ENCODE results near the gene DDX49. TPM values are rescaled to one million over a fixed set of nuclear protein-coding genes. Genes with fewer than 3 reads are reported as not detected.

Gene DDX49
- total RNA-seq, 1 experiment from 2014 or later = 47.9 TPM

- TF ChIP-seq ZNF425 (CRISPR knock-in tag; conservative IDR thresholded peaks at IDR 0.05) (no peak), SMAD3 (CRISPR knock-in tag; IDR thresholded peaks at IDR 0.05; ENCODE audit: borderline replicate concordance) (no peak), FOXP4 (CRISPR knock-in tag; IDR thresholded peaks at IDR 0.05) (no peak)
Measured at GRCh38 chr19:18894254-18895037, 25.1 kb upstream of the DDX49 start (continued).

- CTCF ChIA-PET = interaction anchor here (0.6 to 3.5 kb wide), 22 partner anchors 15 to 406 kb away, joined by 3 to 35 read pairs (median 4); partner anchors contain the start of genes COPE, DDX49 and UPF1
- Mint-ChIP-seq H3K27ac (no peak overlapping the region), H3K36me3 (no peaks in the 10 kb centered on the region), H3K9me3 (no peaks in the 10 kb centered on the region), H3K4me1 (no peaks in the 10 kb centered on the region), H3K4me3 (peak overlapping the region; percentile 72), H3K27me3 (ENCODE audit: low read depth) (peaks cover 16% of the 10 kb centered on the region)
- POLR2A ChIA-PET = interaction anchor here (1.1 to 1.3 kb wide), 2 partner anchors 23 to 572 kb away, joined by 3 read pairs; partner anchors contain the start of genes COPE and LSM4
- ATAC-seq (peak; percentile 65), DNase-seq (ENCODE audit: low spot score) (peak; percentile 78)
- TF ChIP-seq E2F4 (CRISPR knock-in tag; IDR thresholded peaks at IDR 0.05; ENCODE audit: borderline replicate concordance, low read depth) (no peak), USF2 (CRISPR knock-in tag; IDR thresholded peaks at IDR 0.05) (no peak), ATF2 (CRISPR knock-in tag; IDR thresholded peaks at IDR 0.05; ENCODE audit: borderline replicate concordance, low read depth) (no peak), CBFB (CRISPR knock-in tag; IDR thresholded peaks at IDR 0.05; ENCODE audit: low read depth) (0 out of 2 replicates have a peak, but pooled peaks have one; percentile 52), RORB (CRISPR knock-in tag; IDR thresholded peaks at IDR 0.05) (no peak), JAZF1 (CRISPR knock-in tag; IDR thresholded peaks at IDR 0.05) (no peak), ZNF671 (CRISPR knock-in tag; IDR thresholded peaks at IDR 0.05) (no peak), GABPB1 (CRISPR knock-in tag; IDR thresholded peaks at IDR 0.05) (no peak), ZBTB43 (CRISPR knock-in tag; IDR thresholded peaks at IDR 0.05) (no peak), FOXP1 (CRISPR knock-in tag; IDR thresholded peaks at IDR 0.05; ENCODE audit: borderline replicate concordance) (peak; percentile 58), FOXJ3 (CRISPR knock-in tag; IDR thresholded peaks at IDR 0.05; ENCODE audit: borderline replicate concordance) (no peak), RELA (CRISPR knock-in tag; IDR thresholded peaks at IDR 0.05; ENCODE audit: borderline replicate concordance) (0 out of 2 replicates have a peak, but pooled peaks have one; percentile 28), MXD4 (CRISPR knock-in tag; IDR thresholded peaks at IDR 0.05; ENCODE audit: borderline replicate concordance) (no peak), HMGXB4 (CRISPR knock-in tag; IDR thresholded peaks at IDR 0.05) (peak; percentile 97), ETV6 (CRISPR knock-in tag; IDR thresholded peaks at IDR 0.05) (no peak), ZBTB21 (CRISPR knock-in tag; IDR thresholded peaks at IDR 0.05; ENCODE audit: borderline replicate concordance) (no peak), MLX (CRISPR knock-in tag; IDR thresholded peaks at IDR 0.05) (no peak), NFYB (CRISPR knock-in tag; conservative IDR thresholded peaks at IDR 0.05; ENCODE audit: low read depth) (no peak; the same call in 1 of the 2 replicates)
Measured at GRCh38 chr19:18895038-18895823, 24.3 kb upstream of the DDX49 start.

Measured in WTC11 (cell line).